ENCODE measurements around the gene MINDY1. TPM values are rescaled to one million over a fixed set of nuclear protein-coding genes. Genes with fewer than 3 reads are reported as not detected.
A peak's percentile ranks its signal among the peaks of the same experiment; 100 is the strongest.

Gene MINDY1
- polyA plus RNA-seq, 6 donors from 2014 or later: 2.4 to 8.8 (median 3.5) TPM

GRCh38 chr1:150995896-150996295, 10.8 kb downstream of the MINDY1 start:
- DNase-seq: peak; percentile 29
- H3K36me3 Mint-ChIP-seq: peaks cover 4 to 8% of the 10 kb centered on the region in 2 donors
- ATAC-seq (ENCODE audit: low read depth in 2 of 2): peak in 1 of 2 donors; percentile 33
- no peaks in the 10 kb centered on the region for H3K27me3 Mint-ChIP-seq
- H3K4me1 Mint-ChIP-seq: no peaks in the 10 kb centered on the region
- peak overlapping the region in 2 of 6 donors; percentile 28 for H3K27ac Mint-ChIP-seq
- peak overlapping the region in 2 of 8 donors; percentile 25 to 42 for H3K4me3 Mint-ChIP-seq
- H3K9me3 Mint-ChIP-seq: no peaks in the 10 kb centered on the region

GRCh38 chr1:150995460-150995859, 11.2 kb downstream of the MINDY1 start:
- no peak overlapping the region for H3K4me3 Mint-ChIP-seq
- ATAC-seq (ENCODE audit: low read depth in 2 of 2) (no peak), DNase-seq (no peak)
- no peaks in the 10 kb centered on the region for H3K4me1 Mint-ChIP-seq
- no peaks in the 10 kb centered on the region for H3K27me3 Mint-ChIP-seq
- peaks cover 4 to 8% of the 10 kb centered on the region in 2 donors for H3K36me3 Mint-ChIP-seq
- H3K27ac Mint-ChIP-seq: peak overlapping the region in 2 of 6 donors; percentile 28 to 72
- H3K9me3 Mint-ChIP-seq: no peaks in the 10 kb centered on the region

GRCh38 chr1:150994248-150994647, 12.5 kb downstream of the MINDY1 start:
- ATAC-seq (ENCODE audit: low read depth in 2 of 2) (no peak), DNase-seq (no peak)
- no peaks in the 10 kb centered on the region for H3K4me1 Mint-ChIP-seq
- H3K36me3 Mint-ChIP-seq: peaks cover 4 to 8% of the 10 kb centered on the region in 2 donors
- no peak overlapping the region for H3K4me3 Mint-ChIP-seq
- H3K9me3 Mint-ChIP-seq: no peaks in the 10 kb centered on the region
- no peaks in the 10 kb centered on the region for H3K27me3 Mint-ChIP-seq
- peak overlapping the region in 1 of 6 donors; percentile 60 for H3K27ac Mint-ChIP-seq

GRCh38 chr1:150992626-150993025, 14.1 kb downstream of the MINDY1 start:
- Mint-ChIP-seq H3K4me3 (no peak overlapping the region), H3K27me3 (no peaks in the 10 kb centered on the region), H3K9me3 (no peaks in the 10 kb centered on the region), H3K36me3 (peaks cover 0 to 8% of the 10 kb centered on the region in 2 donors), H3K27ac (no peak overlapping the region), H3K4me1 (no peaks in the 10 kb centered on the region)
- no peak for DNase-seq
- ATAC-seq (ENCODE audit: low read depth in 2 of 2): no peak

GRCh38 chr1:150987924-150988323, 18.8 kb downstream of the MINDY1 start:
- Mint-ChIP-seq H3K4me1 (peaks cover 0 to 4% (median 0%) of the 10 kb centered on the region in 3 donors), H3K9me3 (no peaks in the 10 kb centered on the region), H3K4me3 (no peak overlapping the region), H3K27me3 (peaks cover 0 to 8% (median 0%) of the 10 kb centered on the region in 3 donors), H3K27ac (no peak overlapping the region), H3K36me3 (no peaks in the 10 kb centered on the region)
- DNase-seq (no peak), ATAC-seq (ENCODE audit: low read depth in 2 of 2) (no peak)

- no peaks in the 10 kb centered on the region for H3K36me3 Mint-ChIP-seq
- no peak overlapping the region for H3K27ac Mint-ChIP-seq
- H3K9me3 Mint-ChIP-seq: no peaks in the 10 kb centered on the region
- DNase-seq: no peak
- no peak for ATAC-seq (ENCODE audit: low read depth in 2 of 2)
- H3K4me1 Mint-ChIP-seq: peaks cover 0 to 4% (median 0%) of the 10 kb centered on the region in 3 donors
- peaks cover 0 to 8% (median 0%) of the 10 kb centered on the region in 3 donors for H3K27me3 Mint-ChIP-seq
- peak overlapping the region in 1 of 8 donors; percentile 77 for H3K4me3 Mint-ChIP-seq
Measured at GRCh38 chr1:150985179-150985825, 21.4 kb downstream of the MINDY1 start.

- Mint-ChIP-seq H3K9me3 (no peaks in the 10 kb centered on the region), H3K27ac (peak within 1 kb of the TSS in 1 of 6 donors; percentile 69), H3K27me3 (peaks cover 0 to 8% (median 0%) of the 10 kb centered on the region in 3 donors), H3K4me3 (no peak within 1 kb of the TSS), H3K4me1 (peaks cover 14 to 27% (median 20%) of the 10 kb centered on the region in 3 donors), H3K36me3 (no peaks in the 10 kb centered on the region)
- DNase-seq (no peak), ATAC-seq (ENCODE audit: low read depth in 2 of 2) (no peak)
Measured at GRCh38 chr1:150981805-150982712, 24.6 kb downstream of the MINDY1 start, which contains the start of gene ANXA9. Gene ANXA9 (plus strand): TSS chr1:150982292. CDS start chr1:150983106, 814 bp downstream.

- peak overlapping the region in 1 of 8 donors; percentile 22 for H3K4me3 Mint-ChIP-seq
- H3K27me3 Mint-ChIP-seq: peaks cover 0 to 8% (median 0%) of the 10 kb centered on the region in 3 donors
- H3K36me3 Mint-ChIP-seq: no peaks in the 10 kb centered on the region
- H3K27ac Mint-ChIP-seq: peak overlapping the region in 1 of 6 donors; percentile 69
- DNase-seq (no peak), ATAC-seq (ENCODE audit: low read depth in 2 of 2) (no peak)
- H3K9me3 Mint-ChIP-seq: no peaks in the 10 kb centered on the region
- H3K4me1 Mint-ChIP-seq: peaks cover 21 to 35% (median 27%) of the 10 kb centered on the region in 3 donors
Measured at GRCh38 chr1:150981177-150981804, 25.4 kb downstream of the MINDY1 start.

GRCh38 chr1:150979092-150980056, 27.3 kb downstream of the MINDY1 start:
- peak overlapping the region; percentile 66 to 89 (median 82) for H3K4me3 Mint-ChIP-seq
- H3K9me3 Mint-ChIP-seq: no peaks in the 10 kb centered on the region

GRCh38 chr1:150976879-150977694, 29.6 kb downstream of the MINDY1 start:
- peak; percentile 73 for DNase-seq
- no peaks in the 10 kb centered on the region for H3K36me3 Mint-ChIP-seq
- no peaks in the 10 kb centered on the region for H3K27me3 Mint-ChIP-seq
- peaks cover 31 to 57% (median 47%) of the 10 kb centered on the region in 3 donors for H3K4me1 Mint-ChIP-seq
- H3K27ac Mint-ChIP-seq: peak overlapping the region; percentile 37 to 97 (median 83)
- H3K4me3 Mint-ChIP-seq: peak overlapping the region; percentile 70 to 92 (median 83)
- H3K9me3 Mint-ChIP-seq: no peaks in the 10 kb centered on the region
- peak; percentile 40 to 42 for ATAC-seq (ENCODE audit: low read depth in 2 of 2)

More at GRCh38 chr1:150979092-150980056, 27.3 kb downstream of the MINDY1 start:
- peak overlapping the region in 4 of 6 donors; percentile 32 to 58 (median 47) for H3K27ac Mint-ChIP-seq
- DNase-seq (peak; percentile 84), ATAC-seq (ENCODE audit: low read depth in 2 of 2) (peak; percentile 55 to 59)
- no peaks in the 10 kb centered on the region for H3K27me3 Mint-ChIP-seq
- no peaks in the 10 kb centered on the region for H3K36me3 Mint-ChIP-seq
- H3K4me1 Mint-ChIP-seq: peaks cover 18 to 40% (median 29%) of the 10 kb centered on the region in 3 donors

GRCh38 chr1:150976401-150976821, 30.3 kb downstream of the MINDY1 start:
- ATAC-seq (ENCODE audit: low read depth in 2 of 2) (no peak), DNase-seq (no peak)
- Mint-ChIP-seq H3K27ac (peak overlapping the region in 2 of 6 donors; percentile 76 to 97), H3K27me3 (no peaks in the 10 kb centered on the region), H3K36me3 (no peaks in the 10 kb centered on the region), H3K4me1 (peaks cover 34 to 64% (median 54%) of the 10 kb centered on the region in 3 donors), H3K4me3 (peak overlapping the region; percentile 69 to 92 (median 82)), H3K9me3 (no peaks in the 10 kb centered on the region)
